ENCODE measurements around the gene KCTD19.

KCTD19 gene

GRCh38 chr16:67244387-67245185 lies 82.0 kb downstream of the KCTD19 start:
- DNase-seq (ENCODE audit: low read depth, low spot score) = no peak

GRCh38 chr16:67243481-67243880 lies 83.1 kb downstream of the KCTD19 start:
- DNase-seq (ENCODE audit: low read depth, low spot score) = no peak

GRCh38 chr16:67242138-67242730 lies 84.3 kb downstream of the KCTD19 start:
- DNase-seq (ENCODE audit: low read depth, low spot score) = no peak

GRCh38 chr16:67241008-67241900 lies 85.3 kb downstream of the KCTD19 start:
- DNase-seq (ENCODE audit: low read depth, low spot score) = peak; percentile 33

GRCh38 chr16:67240506-67240905 lies 86.0 kb downstream of the KCTD19 start:
- no peak for DNase-seq (ENCODE audit: low read depth, low spot score)
